22Rv1 (cell line): ENCODE measurements around the gene STARD3.

Experiments
- CTCF ChIP-seq: fragments of 450-650 bp; IDR thresholded peaks from 2 replicates; pipeline ENCODE4 v1.5.1; 2017; ENCODE audit warnings: mild to moderate bottlenecking
- ZFX ChIP-seq: fragments of 450-650 bp; IDR thresholded peaks from 2 replicates; pipeline ENCODE4 v1.6.1; 2017; ENCODE audit warnings: antibody characterized with exemption, borderline replicate concordance

- TF ChIP-seq ZFX, result no peak
- no peak for TF ChIP-seq CTCF
Measured at GRCh38 chr17:39699818-39700147, 62.8 kb downstream of the STARD3 start, which contains the start of gene ERBB2.
